ENCODE measurements around the gene CABLES1.
A peak's percentile ranks its signal among the peaks of the same experiment; 100 is the strongest.
"Not testable (repeated sequence)": the region's sequence is repeated elsewhere in the genome, so short reads cannot be mapped to it uniquely, and the experiment has no call there.

Gene CABLES1

DNA sequence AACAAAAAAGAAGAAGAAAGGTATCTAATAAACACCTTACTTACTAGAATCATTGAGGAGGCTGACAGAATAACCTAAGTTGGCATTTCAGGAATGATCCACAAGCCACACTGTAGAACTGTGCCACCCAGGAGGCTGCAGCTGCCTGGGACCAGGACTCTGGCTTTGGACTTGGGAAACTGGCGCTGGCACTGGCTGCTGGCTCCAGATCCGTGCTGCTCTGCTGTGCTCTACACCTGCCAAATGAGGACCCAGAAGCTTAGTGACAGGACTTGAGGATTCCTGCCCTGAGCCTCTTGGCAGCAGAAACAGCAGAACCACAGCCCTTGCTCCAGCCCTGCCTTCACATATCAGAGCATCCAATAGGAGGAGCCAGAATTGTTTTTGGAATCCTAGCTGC is 113.5 kb downstream of the CABLES1 start:
- DNase-seq (ENCODE audit: low read depth, low spot score), result no peak
- no peak overlapping the region for H3K4me3 ChIP-seq (ENCODE audit: low read length)

DNA sequence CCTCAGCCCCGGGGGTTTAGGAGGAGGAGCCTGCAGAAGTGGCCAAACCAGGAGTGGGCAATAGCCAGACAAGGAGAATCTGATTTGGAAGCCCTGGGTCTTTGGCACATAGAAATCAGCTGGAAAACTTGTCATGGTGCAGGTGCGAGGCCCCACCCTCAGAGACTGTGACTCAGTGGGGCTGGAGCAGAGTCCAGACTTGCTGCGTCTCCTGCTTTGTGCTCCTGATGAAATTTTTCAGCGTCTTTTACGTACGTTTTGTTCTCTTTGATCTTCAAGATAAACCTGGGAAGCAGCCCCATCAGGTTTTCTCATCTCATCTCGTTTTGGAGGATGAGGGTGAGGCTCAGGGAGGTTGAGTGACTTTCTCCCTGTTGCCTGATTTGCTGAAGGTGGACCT is 114.1 kb downstream of the CABLES1 start:
- DNase-seq (ENCODE audit: low read depth, low spot score), result no peak
- H3K4me3 ChIP-seq (ENCODE audit: low read length), result no peak overlapping the region

DNA sequence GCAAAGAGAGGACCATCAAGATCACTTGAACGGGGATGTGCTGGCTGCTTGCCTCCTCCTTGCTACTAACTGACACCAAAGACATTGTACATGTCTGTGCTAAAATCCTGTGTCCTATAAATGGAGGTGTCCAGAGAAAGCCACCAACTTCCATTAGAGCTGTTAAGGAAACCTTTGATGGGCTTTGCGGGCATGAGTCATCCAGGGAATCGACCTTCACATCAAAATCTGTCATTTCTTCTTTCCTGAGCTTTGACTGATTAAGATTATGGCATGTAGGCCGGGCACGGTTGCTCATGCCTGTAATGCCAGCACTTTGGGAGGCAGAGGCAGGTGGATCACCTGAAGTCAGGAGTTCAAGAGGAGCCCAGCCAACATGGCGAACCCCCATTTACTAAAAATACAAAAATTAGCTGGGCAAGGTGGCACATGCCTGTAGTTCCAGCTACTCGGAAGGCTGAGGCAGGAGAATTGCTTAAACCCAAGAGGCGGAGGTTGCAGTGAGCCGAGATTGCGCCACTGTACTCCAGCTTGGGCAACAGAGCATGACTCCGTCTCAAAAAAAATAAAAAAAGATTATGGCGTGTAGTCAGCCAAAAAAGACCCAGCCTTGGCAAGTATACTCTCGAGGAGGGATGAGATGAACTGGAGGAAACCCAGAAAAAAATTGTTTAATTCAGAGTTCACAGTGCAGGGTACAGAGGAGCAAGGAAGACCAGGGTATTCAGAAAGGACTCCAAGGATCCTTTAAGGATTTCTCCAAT is 115.8 kb downstream of the CABLES1 start:
- no peak for DNase-seq (ENCODE audit: low read depth, low spot score)
- H3K4me3 ChIP-seq (ENCODE audit: low read length), result no peak overlapping the region

DNA sequence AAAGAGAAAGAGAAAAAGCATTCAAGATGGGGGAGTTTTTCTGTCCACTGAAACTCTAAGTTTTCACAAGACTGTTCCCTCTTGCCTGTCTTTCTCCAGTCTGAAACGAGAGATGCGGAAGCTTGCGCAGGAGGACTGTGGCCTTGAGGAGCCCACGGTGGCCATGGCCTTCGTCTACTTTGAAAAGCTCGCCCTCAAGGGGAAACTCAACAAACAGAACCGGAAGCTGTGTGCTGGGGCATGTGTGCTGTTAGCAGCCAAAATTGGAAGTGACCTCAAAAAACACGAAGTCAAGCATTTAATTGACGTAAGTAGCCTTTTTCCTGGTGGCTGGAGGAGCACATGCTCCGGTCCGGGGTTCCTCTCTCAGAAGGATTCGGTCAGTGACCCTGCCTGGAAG is 118.3 kb downstream of the CABLES1 start:
- H3K4me3 ChIP-seq (ENCODE audit: low read length), result no peak overlapping the region
- DNase-seq (ENCODE audit: low read depth, low spot score), result no peak

DNA sequence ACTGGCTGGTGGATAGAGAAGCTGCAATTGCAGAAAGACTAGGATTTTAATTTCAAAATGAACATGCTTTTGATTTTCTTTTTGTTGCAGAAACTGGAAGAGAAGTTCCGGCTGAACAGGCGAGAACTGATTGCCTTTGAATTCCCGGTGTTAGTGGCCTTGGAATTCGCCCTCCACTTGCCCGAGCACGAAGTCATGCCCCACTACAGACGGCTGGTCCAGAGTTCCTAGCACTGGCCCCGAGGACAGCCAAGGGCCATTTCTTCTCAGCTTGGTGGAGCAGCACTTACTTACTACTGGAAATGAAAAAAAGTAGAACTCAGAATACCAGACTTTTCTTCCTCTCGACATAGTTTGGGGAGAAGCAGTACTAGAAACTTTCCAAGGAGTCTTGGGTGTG is 121.9 kb downstream of the CABLES1 start:
- H3K4me3 ChIP-seq (ENCODE audit: low read length), result no peak overlapping the region
- DNase-seq (ENCODE audit: low read depth, low spot score), result no peak

DNA sequence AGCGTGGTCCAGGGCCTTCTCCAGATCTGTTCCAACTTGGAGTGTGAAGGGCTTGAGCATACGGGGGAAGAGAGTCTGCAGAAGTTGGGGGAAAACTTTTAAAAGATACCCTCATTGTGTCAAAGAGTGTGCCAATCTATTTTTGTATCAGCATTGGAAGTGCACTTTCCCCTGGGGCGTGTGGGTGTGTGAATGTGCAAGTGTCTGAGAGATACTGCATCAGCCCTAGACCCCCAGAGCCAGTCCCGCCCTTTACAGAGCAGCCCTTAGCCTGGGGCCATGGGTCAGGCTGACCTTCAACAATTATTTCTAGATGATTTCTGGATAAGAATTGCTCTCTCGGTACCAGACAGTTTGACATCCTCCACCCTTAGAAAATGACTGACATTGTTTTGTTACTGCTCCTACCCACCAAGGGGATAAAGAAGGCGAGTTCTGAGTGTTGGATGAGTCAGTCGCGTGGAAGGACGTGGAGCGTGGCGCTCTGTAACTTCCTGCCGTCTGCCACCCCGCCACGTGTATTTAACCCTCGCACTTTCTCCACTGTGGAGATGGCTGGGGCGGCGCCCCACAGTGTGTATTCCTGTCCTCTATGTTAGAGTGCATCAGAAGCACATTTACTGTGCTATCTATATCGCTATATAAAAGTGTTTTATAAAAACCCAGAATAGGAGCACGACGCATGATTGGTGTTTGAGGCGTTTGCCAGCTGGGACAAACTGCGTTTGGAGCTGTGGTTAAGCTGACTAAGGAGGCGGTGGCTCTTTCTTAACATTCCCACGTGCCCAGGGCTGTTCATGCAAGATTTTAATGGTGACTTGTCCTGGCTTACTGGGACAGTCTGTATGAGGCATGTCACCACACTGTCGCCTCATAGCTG is 122.6 kb downstream of the CABLES1 start:
- H3K4me3 ChIP-seq (ENCODE audit: low read length), result no peak overlapping the region
- DNase-seq (ENCODE audit: low read depth, low spot score), result no peak

DNA sequence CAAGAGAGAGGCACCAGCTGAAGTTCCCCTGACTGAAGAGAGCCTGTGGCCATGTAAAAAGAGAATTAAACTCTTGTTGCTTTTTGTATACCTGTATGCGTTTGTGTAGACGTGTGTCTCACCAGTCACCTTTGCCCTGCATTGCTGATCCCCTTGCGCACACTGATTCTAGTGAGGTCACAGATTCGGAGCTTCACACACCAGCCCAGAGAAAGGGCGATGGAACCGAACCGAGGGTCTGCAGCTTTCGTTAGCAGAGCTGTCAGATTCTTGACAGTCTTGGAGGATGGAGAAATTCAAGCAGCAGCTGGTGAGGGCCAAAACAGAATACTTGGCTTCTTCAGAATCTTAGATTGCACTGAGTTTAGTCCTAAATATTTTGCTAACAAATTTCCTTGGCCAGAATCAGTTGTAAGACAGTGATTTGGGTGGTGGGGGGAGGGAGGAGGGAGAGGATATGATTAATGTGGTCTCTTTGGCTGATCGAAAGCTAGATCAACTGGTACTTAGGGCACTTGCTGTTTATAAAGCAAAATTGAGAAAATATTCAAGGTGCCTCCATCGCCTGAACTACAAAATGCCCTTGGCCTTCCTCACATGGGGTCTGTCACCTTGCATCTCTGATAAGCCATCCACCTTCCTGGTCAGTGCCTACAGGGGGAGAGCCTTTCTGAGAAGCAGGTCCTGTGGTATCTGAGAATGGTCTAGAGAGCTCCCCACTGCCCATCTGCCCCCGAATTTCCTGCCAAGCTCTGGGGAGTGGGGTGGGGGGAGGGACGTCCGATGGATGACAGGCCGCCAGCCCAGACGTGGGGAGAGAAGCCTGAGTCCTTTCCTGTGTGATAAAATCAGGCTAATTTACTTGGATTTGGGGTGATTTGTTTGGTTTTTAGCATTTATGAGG is 123.5 kb downstream of the CABLES1 start:
- no peak for DNase-seq (ENCODE audit: low read depth, low spot score)
- peak overlapping the region; percentile 44; the same call in 1 of the 2 replicates for H3K4me3 ChIP-seq (ENCODE audit: low read length)

DNA sequence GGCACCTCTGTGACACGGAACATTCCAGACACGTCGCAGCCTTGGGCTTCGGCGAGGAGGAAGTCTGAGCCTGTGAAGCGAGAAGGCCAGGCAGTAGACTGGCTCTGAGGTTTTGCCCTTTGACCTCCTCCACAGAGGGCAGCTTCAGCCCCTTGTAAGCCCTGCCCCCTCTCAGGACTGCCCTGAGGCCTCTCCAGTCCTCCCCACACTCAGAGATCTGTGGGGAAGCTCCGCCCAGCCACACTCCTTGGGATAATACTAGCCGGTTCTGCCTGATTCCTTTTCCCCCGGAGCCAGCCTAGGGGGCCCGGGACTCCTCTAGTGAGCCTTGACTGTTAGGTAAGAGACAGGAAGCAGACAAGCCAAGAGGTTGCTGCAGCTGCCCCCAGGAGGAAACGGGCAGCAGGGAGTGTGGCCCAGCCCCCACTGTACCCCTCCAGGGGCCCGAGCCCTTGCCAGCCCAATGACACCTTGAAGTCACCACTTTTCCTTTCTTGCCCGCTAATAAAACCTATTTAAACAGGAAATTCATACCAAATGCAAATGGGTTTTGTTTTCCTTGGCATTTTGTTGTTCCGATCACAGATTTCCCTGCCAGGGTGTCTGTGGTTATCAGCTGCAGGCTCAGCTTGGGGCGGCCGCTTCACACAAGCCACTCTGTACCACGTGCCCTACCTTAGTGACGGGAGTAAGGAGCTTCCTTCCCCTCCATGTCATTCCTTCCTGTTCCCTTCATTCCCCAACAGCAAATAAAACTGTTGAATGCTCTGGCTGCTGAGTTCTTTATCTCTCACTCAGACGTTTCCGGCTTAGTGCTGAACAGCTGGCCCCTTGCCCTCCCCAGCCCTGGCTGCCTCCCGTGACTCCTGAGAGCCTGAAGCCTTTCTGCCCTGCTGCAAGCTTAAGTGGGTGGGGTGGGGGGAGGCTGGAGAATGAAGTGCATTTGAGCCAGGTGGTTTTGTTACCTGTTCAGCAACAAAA is 124.7 kb downstream of the CABLES1 start:
- DNase-seq (ENCODE audit: low read depth, low spot score), result peak; percentile 76
- peak overlapping the region; percentile 44 for H3K4me3 ChIP-seq (ENCODE audit: low read length)

DNA sequence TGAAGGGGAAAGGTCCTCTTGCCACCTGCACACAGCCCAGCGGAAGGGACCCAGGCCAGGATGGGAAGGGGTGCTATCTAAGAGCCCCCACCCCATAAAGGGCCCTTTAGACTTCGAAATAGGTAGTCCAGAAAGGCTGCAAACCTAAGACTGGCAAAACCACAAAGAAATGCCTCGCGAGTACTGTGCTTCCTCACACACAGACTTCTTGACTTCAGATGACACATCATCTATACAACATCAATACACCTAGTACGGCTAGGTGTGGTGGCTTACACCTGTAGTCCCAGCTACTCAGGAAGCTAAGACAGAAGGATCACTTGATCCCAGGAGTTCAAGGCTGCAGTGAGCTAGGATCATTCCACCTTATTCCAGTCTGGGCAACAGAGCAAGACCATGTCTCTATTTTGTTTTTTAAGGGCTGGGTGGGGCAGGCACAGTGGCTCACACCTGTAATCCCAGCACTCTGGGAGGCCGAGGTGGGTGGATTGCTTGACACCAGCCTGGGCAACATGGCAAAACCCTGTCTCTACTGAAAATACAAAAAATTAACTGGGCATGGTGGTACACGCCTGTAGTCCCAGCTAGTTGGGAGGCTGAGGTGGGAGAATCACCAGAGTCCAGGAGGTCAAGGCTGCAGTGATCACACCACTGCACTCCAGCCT is 125.8 kb downstream of the CABLES1 start:
- H3K4me3 ChIP-seq (ENCODE audit: low read length), result no peak overlapping the region
- no peak for DNase-seq (ENCODE audit: low read depth, low spot score)

DNA sequence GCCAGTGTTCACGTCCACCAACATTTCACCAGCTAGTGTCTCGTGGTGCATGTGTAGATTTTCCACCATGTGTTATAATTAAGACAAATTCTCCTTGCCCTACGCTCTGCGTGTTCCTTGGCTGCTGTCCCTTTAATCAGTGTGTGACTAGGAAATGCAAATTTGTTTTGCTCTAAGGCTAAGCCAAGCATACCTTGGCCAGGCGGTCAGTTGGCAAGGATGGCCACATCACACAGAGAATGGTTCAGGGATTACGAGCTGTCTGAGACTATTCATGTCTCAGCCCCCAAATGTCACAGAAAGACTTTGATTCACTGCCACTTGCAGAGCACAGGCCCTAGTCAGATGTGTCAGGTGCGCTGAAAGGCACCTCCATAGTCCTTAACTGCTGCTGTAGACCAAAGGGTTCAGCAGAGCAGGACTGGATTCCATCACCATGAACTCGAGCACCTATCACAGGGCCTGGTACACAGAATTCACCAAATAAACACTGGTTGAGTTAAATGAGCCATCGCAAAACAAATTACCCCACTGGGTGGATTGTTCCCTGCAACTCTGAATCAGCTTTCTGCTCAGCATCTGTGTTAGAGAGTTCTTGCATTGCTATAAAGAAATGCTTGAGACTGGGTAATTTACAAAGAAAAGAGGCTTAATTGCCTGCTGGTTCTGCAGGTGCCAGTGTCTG is 128.4 kb downstream of the CABLES1 start:
- H3K4me3 ChIP-seq (ENCODE audit: low read length), result no peak overlapping the region

DNA sequence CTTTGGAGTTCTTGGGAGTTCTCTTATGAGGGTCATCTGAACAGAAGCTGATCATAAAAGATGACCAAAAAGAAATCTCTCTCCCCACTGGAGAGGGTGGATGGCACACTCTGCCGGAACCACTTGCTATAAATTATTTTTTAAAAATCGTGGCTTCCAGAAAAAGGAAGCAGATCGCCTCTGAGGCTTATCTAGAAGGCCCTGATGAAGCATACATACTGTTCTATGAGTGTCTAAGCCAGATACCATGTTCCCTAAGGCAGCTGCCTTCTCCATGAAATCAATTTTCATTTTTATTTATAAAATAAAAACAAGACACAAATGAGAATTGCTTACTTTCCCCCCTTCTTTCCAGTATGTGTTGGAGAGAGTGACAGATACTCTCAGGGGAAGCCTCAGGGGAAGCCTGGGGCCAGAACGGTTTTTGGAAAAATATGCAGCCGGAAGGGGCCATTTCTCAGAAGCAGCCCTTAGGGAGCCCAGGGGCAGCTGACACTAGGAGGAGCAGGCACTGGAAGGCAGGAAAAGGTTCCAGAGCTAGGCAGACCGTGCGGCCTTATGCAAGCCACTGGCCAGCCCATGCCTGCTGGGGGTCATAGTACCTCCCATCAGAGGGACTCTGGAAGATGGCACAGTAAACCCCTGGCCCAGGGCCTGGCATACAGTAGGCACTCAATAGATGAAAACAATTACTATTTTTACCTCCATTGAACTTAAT is 130.6 kb downstream of the CABLES1 start:
- no peak for DNase-seq (ENCODE audit: low read depth, low spot score)
- no peak overlapping the region for H3K4me3 ChIP-seq (ENCODE audit: low read length)

More for the DNA sequence above, 128.4 kb downstream of the CABLES1 start:
- DNase-seq (ENCODE audit: low read depth, low spot score), result no peak

DNA sequence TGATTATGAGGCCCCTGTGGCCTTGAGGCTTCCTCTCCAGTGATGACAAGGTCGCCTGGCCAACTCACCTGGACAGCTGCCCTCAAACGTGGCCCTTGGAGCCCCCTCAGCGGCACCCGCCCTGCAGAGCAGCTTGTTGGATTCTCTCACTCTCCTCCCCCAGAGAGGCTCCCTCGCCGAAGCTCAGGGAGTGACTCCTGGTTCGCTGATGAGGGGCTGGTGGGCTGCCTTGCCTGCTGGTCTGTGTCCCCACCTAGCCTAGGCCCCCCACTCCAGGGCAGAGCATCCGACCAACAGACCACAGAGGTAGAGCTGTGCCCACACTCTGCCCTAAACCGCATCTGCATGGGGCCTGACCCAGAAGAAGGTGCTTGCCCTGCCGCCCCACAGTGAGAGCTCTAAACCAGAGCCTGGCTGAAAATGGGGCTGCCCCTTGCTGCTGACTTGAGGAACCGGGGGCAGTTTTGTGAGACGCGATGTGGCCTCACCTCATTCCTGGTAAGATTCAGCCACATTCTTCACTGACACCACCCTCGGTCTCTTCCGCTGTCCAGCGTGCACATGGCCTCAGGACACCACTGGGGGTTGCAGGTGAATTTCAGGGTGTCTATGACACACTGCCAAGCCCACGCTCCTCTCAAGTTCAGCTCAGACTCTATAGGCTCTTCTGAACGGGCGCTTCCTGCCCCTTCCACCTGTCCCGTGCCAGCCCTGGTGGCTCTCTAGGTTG is 131.6 kb downstream of the CABLES1 start:
- DNase-seq (ENCODE audit: low read depth, low spot score), result no peak
- H3K4me3 ChIP-seq (ENCODE audit: low read length), result no peak overlapping the region

DNA sequence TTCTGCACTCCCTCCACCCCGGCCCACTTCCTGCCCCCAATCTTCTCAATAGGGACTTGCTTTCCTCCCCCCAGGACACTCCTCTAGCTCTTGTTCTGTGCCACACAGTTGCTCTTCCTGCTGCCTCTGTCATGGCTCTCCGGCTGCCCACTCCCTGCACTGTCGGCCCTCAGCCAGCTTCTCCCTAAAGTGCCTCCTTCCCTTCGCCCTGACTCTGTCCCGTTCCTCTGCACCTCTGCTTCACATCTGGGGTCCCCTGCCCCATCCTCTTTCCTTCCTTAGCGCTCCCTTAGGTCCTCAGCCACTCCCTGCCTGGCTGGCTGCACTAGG is 132.1 kb downstream of the CABLES1 start:
- peak; percentile 40 for DNase-seq (ENCODE audit: low read depth, low spot score)

DNA sequence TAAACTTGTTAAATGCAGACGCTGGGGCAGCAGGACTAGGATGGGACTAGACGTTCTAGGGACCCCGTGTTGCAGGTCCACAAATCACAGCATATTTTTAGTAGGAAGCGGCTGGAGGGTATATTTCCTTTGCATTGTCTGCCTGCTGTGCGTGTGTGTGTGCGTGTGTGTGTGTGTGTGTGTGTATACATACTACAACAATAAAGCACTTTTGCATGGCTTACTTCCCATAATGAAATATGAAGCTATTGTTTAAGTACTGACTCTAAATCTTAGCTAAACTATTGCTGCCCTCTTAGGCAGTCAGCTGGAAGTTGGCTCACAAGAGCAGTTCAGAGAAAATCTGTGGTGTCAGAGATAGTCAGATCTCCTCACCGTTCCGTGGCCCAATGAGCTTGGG is 133.4 kb downstream of the CABLES1 start:
- DNase-seq (ENCODE audit: low read depth, low spot score), result no peak
- no peak overlapping the region for H3K4me3 ChIP-seq (ENCODE audit: low read length)

More for the DNA sequence above, 132.1 kb downstream of the CABLES1 start:
- no peak overlapping the region for H3K4me3 ChIP-seq (ENCODE audit: low read length)

DNA sequence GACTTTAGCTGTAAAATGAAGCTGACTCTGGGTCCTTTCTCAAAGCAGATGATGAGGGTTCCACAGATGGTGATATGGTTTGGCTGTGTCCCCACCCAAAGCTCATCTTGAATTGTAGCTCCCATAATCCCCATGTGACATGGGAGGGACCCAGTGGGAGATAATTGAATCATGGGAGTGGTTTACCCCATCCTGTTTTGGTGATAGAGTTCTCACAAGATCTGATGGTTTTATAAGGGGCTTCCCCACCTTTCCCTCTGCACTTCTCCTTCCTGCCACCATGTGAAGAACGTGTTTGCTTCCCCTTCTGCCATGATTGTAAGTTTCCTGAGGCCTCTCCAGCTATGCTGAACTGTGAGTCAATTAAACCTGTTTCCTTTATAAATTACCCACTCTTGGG is 133.8 kb downstream of the CABLES1 start:
- not testable (repeated sequence) for H3K4me3 ChIP-seq (ENCODE audit: low read length)

DNA sequence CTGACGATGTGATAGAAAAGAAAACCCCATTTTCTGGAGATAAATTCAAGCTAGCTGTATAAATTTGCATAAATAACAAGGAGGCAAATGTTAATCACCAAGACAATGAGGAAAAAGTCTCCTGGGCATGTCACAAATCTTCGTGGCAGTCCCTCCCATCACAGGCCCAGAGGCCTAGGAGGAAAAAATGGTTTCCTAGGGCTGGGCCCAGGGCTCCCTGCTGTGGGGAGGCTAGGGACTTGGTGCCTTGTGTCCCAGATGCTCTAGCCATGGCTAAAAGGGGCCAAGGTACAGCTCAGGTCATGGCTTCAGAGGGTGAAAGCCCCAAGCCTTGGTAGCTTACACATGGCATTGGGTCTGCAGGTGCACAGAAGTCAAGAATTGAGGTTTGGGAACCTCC is 134.6 kb downstream of the CABLES1 start:
- no peak for DNase-seq (ENCODE audit: low read depth, low spot score)
- H3K4me3 ChIP-seq (ENCODE audit: low read length), result no peak overlapping the region

More for the DNA sequence above, 133.8 kb downstream of the CABLES1 start:
- not testable (repeated sequence) for DNase-seq (ENCODE audit: low read depth, low spot score)

Measured in Jurkat, Clone E6-1 (cell line).